Kidney (tissue), 14 donors: ENCODE results near the gene AP3S1. TPM values are rescaled to one million over a fixed set of nuclear protein-coding genes. Genes with fewer than 3 reads are reported as not detected.

Experiments
- DNase-seq, 5 donors: peaks; one replicate each; pipeline ENCODE4 v3.0.0-alpha.2; 2013 to 2020
- FAIRE-seq: peaks from 2 replicates; lab custom pipeline; 2012; peaks lifted over from hg19 to GRCh38; lab: Jason Lieb, UNC
- H3K27ac ChIP-seq, 2 donors: one replicate each; pipeline ENCODE4 v1.7.0; 2013; ENCODE audit warnings: low read depth in 2 of 2, low read length in 2 of 2, inconsistent platforms in 1 of 2
- H3K27me3 ChIP-seq: one replicate; pipeline ENCODE4 v1.7.1; 2013; ENCODE audit warnings: low read length, inconsistent platforms; ENCODE audit not compliant: control insufficient read depth, insufficient read depth
- H3K36me3 ChIP-seq, 3 donors: one replicate each; pipeline versions ENCODE4 v1.7.0 to v1.7.1; 2013; ENCODE audit warnings: low read length in 3 of 3, control low read depth in 1 of 3, inconsistent platforms in 1 of 3; ENCODE audit not compliant: insufficient read depth in 3 of 3, control insufficient read depth in 2 of 3
- H3K4me1 ChIP-seq, 3 donors: one replicate each; pipeline versions ENCODE4 v1.7.0 to v1.7.1; 2013; ENCODE audit warnings: low read length in 3 of 3, inconsistent platforms in 1 of 3, low read depth in 1 of 3; ENCODE audit not compliant: control insufficient read depth in 2 of 3, insufficient read depth in 2 of 3
- H3K4me3 ChIP-seq, 3 donors: one replicate each; pipeline versions ENCODE4 v1.7.0 to v1.8.1; 2013; ENCODE audit warnings: low read length in 3 of 3, control low read depth in 1 of 3, inconsistent platforms in 1 of 3
- H3K9ac ChIP-seq, 3 donors: one replicate each; pipeline versions ENCODE4 v1.7.0 to v1.7.1; 2013; ENCODE audit warnings: low read length in 3 of 3, control low read depth in 1 of 3, inconsistent platforms in 1 of 3
- H3K9me3 ChIP-seq, 3 donors: one replicate each; pipeline versions ENCODE4 v1.7.0 to v1.7.1; 2013; ENCODE audit warnings: low read length in 3 of 3, control low read depth in 1 of 3, inconsistent platforms in 1 of 3; ENCODE audit not compliant: control insufficient read depth in 2 of 3, insufficient read depth in 1 of 3
- CTCF ChIP-seq: IDR thresholded peaks from 3 replicates; pipeline ENCODE4 v1.5.1; 2012; ENCODE audit warnings: mild to moderate bottlenecking, moderate library complexity, borderline replicate concordance; ENCODE audit not compliant: insufficient read depth; ENCODE audit errors: extremely low read depth
- intact Hi-C: fragments of 100-400 bp; cut with DNase I; formaldehyde crosslinking; loops from one replicate; pipeline ENCODE4 v1.11.1; 2022
- polyA plus RNA-seq: library from polyadenylated mRNA; stranded (reverse); fragments of 350-450 nt; fragmentation: Illumina TruSeq; extraction: RNeasy Lipid Tissue Mini Kit (QIAGEN cat#74804); gene quantifications from one replicate; pipeline ENCODE4 v1.2.3, GENCODE V29; 2014; ENCODE audit warnings: low read depth, low replicate concordance; ENCODE audit not compliant: insufficient read depth
- total RNA-seq: library from RNA; stranded (reverse); fragmentation: NEBNext Ultra II Directional; extraction: Animal tissue kit (Norgen Biotek cat#: 25700); gene quantifications from one replicate; pipeline ENCODE4 v1.2.1, GENCODE V29; 2021
- donor health status: control.
- donor health status: control.
- donor health status: control.
- donor health status: control.
- donor health status: control.
- donor health status: DM: yes; HTN: yes; CAD: no.
- donor health status: Normal renal cell carcinoma (clear cell type).

AP3S1 gene
- total and polyA plus RNA-seq, 2 donors from 2014 or later: 50.2 to 54.1 TPM

GRCh38 chr5:115888027-115888426 is 46.3 kb downstream of the AP3S1 start:
- DNase-seq: peak in 1 of 5 donors; percentile 29
- Histone ChIP-seq H3K27ac (no peak overlapping the region), H3K9me3 (no peaks in the 10 kb centered on the region), H3K4me1 (no peaks in the 10 kb centered on the region), H3K36me3 (no peaks in the 10 kb centered on the region), H3K9ac (no peak overlapping the region), H3K27me3 (no peaks in the 10 kb centered on the region), H3K4me3 (no peak overlapping the region)
- intact Hi-C loops: no loop called here
- FAIRE-seq: peak; percentile 11
- TF ChIP-seq CTCF: no peak

- intact Hi-C loops: no loop called here
- no peak for FAIRE-seq
These were observed 50.3 kb downstream of the AP3S1 start for GRCh38 chr5:115892021-115892420.

GRCh38 chr5:115894342-115894741 is 52.6 kb downstream of the AP3S1 start:
- Histone ChIP-seq H3K9me3 (no peaks in the 10 kb centered on the region), H3K27me3 (no peaks in the 10 kb centered on the region), H3K4me1 (no peaks in the 10 kb centered on the region), H3K36me3 (peaks cover 0 to 6% (median 0%) of the 10 kb centered on the region in 3 donors), H3K27ac (no peak overlapping the region), H3K4me3 (no peak overlapping the region), H3K9ac (no peak overlapping the region)
- DNase-seq: no peak
- intact Hi-C loops: no loop called here
- FAIRE-seq: no peak
- no peak for TF ChIP-seq CTCF

More at GRCh38 chr5:115892021-115892420, 50.3 kb downstream of the AP3S1 start:
- Histone ChIP-seq H3K27me3 (no peaks in the 10 kb centered on the region), H3K36me3 (no peaks in the 10 kb centered on the region), H3K4me1 (no peaks in the 10 kb centered on the region), H3K9me3 (no peaks in the 10 kb centered on the region), H3K4me3 (no peak overlapping the region), H3K27ac (no peak overlapping the region), H3K9ac (no peak overlapping the region)
- DNase-seq: no peak
- no peak for TF ChIP-seq CTCF

- H3K4me1 ChIP-seq: no peaks in the 10 kb centered on the region
- H3K9me3 ChIP-seq: no peaks in the 10 kb centered on the region
- peaks cover 0 to 6% (median 0%) of the 10 kb centered on the region in 3 donors for H3K36me3 ChIP-seq
- FAIRE-seq (no peak), DNase-seq (no peak)
- H3K9ac ChIP-seq: no peak overlapping the region
- TF ChIP-seq CTCF: no peak
- intact Hi-C loops: no loop called here
- no peak overlapping the region for H3K4me3 ChIP-seq
- H3K27ac ChIP-seq: no peak overlapping the region
- no peaks in the 10 kb centered on the region for H3K27me3 ChIP-seq
These were observed 54.1 kb downstream of the AP3S1 start for GRCh38 chr5:115895821-115896220.
